SHP77 treated with DMSO at 0.1 percent for 48 hours (cell line): ENCODE measurements around the gene C1orf21.

Source experiments
- DNase-seq: peaks from one replicate; lab custom pipeline; 2025; lab: John Stamatoyannopoulos, UW

C1orf21 gene

GRCh38 chr1:184486761-184487445 lies 100.1 kb downstream of the C1orf21 start:
- no peak for DNase-seq

- DNase-seq: no peak
Observed at GRCh38 chr1:184487531-184488193, 100.8 kb downstream of the C1orf21 start.

GRCh38 chr1:184489908-184490307 lies 103.1 kb downstream of the C1orf21 start:
- DNase-seq: no peak

GRCh38 chr1:184492536-184492935 lies 105.7 kb downstream of the C1orf21 start:
- no peak for DNase-seq

DNA sequence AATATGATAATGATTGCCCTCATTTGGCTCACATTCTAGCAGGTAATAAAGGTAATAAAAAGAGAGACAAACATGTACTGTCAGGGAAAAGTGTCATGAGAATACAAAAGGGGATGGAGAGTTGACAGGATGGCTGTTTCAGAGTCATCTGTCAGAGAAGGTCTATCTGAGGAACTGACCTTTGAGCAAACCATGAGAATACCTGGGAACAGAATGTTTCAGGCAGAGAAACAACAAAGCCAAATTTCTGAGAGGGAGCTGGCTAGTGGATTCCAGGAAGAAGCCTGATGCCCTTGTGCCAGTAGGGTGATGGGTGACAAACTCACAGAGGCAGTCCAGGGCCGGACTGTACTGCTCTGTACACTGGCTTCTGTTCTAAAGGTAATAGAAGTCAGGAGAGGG lies 107.2 kb downstream of the C1orf21 start:
- no peak for DNase-seq

DNA sequence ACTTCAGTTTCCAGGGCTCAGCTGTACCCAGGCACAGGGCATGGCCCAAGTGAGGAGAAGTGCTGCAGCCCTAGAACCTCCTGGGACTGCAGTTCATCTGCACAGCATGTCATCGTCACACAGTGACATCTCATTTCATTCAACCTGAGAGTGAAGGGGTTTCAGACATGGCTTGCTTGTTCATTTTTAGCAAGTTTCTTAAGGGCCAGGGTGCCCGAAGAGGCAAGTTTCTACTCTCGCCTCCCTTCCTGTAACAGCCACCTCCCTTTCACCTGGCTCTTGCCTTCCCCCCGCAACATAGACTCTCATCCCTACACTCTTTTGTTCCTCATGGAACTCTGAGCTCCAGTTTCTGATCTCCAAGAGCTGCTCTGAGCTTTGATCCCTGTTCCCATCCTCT lies 108.1 kb downstream of the C1orf21 start:
- DNase-seq: no peak

DNA sequence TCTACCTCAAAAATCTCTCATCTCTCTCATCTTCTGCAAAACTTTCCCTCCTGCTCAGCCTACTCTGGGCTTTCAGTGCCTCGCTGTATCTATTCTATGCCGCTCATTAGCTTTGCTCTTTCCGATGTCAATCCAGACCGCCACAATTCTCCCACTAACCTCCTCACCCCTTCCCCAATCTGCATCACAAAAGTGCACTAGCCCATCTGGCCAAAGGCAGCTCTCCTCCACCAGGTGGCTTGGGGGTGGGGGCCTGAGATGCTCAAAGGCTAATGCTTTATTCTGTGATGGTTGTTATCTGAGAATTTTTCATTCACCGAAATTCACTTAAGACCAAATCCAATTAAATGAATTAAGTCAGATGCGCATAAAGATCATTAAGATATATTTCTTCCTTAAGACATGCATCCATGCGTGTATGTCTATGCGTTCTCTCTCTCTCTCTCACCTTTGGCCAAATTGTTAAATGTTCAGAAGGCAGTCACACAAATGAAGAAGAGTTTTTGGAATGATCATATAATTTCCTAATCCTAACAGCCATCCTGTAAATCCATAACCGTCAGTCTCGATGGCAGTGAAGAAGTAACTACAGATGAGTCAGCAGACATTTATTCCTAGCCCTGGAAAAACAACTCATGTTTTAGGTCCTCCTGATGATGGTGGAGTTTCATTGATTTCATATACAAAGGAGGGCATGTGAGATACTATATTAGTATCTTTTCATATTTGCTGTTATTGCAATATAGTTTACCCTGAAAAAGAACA lies 111.3 kb downstream of the C1orf21 start:
- no peak for DNase-seq

DNA sequence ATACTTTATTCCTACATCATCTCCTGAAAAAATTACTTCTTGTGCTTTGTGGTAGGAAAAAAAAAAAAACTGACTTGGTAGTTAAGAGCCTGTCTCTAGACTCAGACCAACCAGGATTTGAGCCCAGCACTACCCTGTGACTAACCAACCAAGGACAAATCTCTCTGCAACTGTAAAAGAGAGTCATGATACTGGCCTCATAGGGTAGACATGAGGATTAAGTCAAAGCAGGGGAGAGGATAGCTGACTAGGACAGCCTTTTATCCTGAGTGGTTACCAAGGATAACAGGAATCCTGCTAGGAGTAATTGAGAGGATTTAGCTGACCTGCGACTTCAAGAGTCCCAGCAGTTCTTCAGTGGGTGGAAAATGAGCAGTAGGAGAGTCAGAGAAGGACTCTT lies 112.8 kb downstream of the C1orf21 start:
- no peak for DNase-seq

DNA sequence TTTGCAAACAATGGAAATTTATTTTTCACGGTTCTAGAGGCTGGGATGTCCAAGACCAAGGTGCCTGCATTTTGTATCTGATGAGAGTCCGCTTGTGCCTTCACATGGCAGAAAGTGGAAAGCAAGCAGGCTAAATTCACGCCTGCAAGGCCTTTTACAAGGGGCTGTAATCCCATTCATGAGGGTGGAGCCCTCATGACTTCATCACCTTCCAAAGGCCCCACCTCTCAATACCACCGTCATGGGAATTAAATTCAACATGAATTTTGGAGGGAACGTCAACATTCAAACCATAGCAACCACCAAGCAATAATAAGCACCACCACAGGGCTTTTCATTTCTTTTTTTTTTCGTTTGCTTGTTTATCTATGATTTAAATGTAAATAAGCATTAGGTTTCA lies 115.3 kb downstream of the C1orf21 start:
- no peak for DNase-seq

- DNase-seq: no peak
Observed at GRCh38 chr1:184503221-184503749, 116.5 kb downstream of the C1orf21 start.

- DNase-seq: no peak
Observed at GRCh38 chr1:184504040-184504954, 117.5 kb downstream of the C1orf21 start.

GRCh38 chr1:184504955-184505338 lies 118.1 kb downstream of the C1orf21 start:
- no peak for DNase-seq

GRCh38 chr1:184506481-184506880 lies 119.7 kb downstream of the C1orf21 start:
- DNase-seq: no peak

GRCh38 chr1:184507165-184507564 lies 120.3 kb downstream of the C1orf21 start:
- DNase-seq: no peak

GRCh38 chr1:184507604-184508280 lies 120.9 kb downstream of the C1orf21 start:
- no peak for DNase-seq

DNA sequence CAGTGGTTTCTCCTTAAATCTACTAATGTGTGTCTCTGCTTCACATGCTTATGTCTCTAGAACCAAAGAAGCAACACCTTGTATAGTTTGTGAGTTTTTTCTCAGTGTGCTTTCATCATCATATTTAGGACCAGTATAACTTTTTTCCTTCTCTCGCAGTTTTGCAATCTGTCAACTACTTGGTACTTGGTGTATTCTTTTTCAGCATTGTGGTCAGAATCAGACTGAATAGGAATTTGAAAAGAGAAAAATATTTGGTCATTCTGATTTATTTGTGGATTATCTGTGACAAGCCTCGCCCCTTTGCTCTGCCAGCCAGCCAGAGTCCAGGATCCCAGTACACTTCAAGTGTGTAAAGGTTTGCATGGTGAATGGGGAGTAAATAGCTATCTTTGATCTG lies 122.3 kb downstream of the C1orf21 start:
- no peak for DNase-seq

DNA sequence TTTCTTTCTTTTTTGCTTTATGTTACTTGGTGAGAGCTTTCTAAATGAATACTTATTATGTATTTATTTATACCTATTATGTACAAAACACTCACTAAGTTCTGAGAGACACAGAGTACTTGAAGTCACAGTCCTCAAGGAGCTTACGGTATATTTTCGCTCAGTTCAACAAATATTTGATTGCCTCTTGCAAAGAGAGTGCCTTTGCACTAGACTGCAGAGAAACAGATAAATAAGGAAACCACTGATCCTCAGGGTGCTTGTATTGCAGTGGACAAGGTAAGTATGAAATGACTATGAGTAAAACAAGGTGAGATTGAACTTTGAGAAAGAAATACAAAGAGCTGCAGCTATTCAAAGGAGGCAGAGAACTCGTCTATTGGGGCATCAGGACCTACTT lies 123.3 kb downstream of the C1orf21 start:
- DNase-seq: no peak

GRCh38 chr1:184512724-184513123 lies 125.9 kb downstream of the C1orf21 start:
- no peak for DNase-seq

DNA sequence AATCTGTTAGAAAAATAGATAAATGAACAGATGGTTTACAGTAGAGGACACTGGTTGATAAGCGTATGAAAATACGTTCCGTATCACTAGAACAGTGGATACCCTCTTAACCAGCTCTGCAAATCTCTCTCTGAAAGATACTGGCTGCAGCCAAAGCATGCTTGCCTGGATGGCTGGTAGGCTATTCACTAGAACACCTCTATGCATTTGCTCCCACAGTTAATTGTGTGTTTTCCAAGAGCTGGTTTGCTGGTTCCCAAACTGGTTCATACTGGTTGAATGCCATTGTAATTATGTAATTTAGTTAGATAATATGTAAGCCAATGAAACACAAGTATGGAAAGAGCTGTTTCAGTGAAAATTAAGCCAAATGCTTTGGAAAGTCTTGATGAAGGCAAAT lies 126.6 kb downstream of the C1orf21 start:
- no peak for DNase-seq

- no peak for DNase-seq
Observed at GRCh38 chr1:184513966-184514365, 127.1 kb downstream of the C1orf21 start.

DNA sequence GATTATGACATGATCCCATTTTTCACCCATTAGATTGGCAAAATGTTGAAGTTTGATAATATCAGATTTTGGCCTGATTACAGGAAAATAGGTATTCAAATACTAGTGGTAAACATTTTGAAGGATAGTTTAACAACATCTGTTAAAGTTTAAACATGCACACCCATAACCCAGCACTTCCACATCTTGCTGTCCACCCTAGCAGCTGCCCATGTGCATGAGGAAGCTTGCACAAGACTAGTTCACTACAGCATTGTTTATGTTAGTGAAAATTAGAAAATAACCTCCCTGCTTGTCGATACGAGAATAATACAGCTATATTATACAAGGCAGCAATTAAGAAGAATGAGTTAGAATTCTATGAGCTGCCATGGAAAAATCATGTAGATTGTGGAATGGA lies 127.6 kb downstream of the C1orf21 start:
- no peak for DNase-seq
